Smooth muscle cell (in vitro differentiated cells): ENCODE results near the gene TMED1. TPM values are rescaled to one million over a fixed set of nuclear protein-coding genes. Genes with fewer than 3 reads are reported as not detected.
A peak's percentile ranks its signal among the peaks of the same experiment; 100 is the strongest.

Experiments
- DNase-seq: peaks from one replicate; lab custom pipeline; 2025; ENCODE audit not compliant: unreplicated experiment; lab: John Stamatoyannopoulos, UW
- H2AFZ ChIP-seq: fragments of 200-600 bp; sonication (generic); 2 replicates; pipeline ENCODE4 v1.6.0; 2016; ENCODE audit warnings: antibody characterized with exemption, low read depth, mild to moderate bottlenecking
- H3F3A ChIP-seq: fragments of 200-600 bp; sonication (generic); 2 replicates; pipeline ENCODE4 v1.6.0; 2017; ENCODE audit warnings: antibody characterized with exemption, low read depth
- H3K27ac ChIP-seq: fragments of 200-600 bp; sonication (generic); 2 replicates; pipeline ENCODE4 v1.5.1; 2016; ENCODE audit warnings: low read depth, mild to moderate bottlenecking
- H3K27me3 ChIP-seq: fragments of 200-600 bp; sonication (generic); 2 replicates; pipeline ENCODE4 v1.6.1; 2016; ENCODE audit warnings: low read depth, mild to moderate bottlenecking
- H3K36me3 ChIP-seq: fragments of 200-600 bp; sonication (generic); 2 replicates; pipeline ENCODE4 v1.5.1; 2016; ENCODE audit warnings: low read depth
- H3K4me1 ChIP-seq: fragments of 200-600 bp; sonication (generic); 2 replicates; pipeline ENCODE4 v1.5.1; 2016; ENCODE audit warnings: low read depth
- H3K4me2 ChIP-seq: fragments of 200-600 bp; sonication (generic); 2 replicates; pipeline ENCODE4 v1.6.0; 2016; ENCODE audit warnings: mild to moderate bottlenecking
- H3K4me3 ChIP-seq: fragments of 200-600 bp; sonication (generic); 2 replicates; pipeline ENCODE4 v1.5.1; 2016; ENCODE audit warnings: mild to moderate bottlenecking
- H3K79me2 ChIP-seq: fragments of 200-600 bp; sonication (generic); 2 replicates; pipeline ENCODE4 v1.6.0; 2016; ENCODE audit warnings: low read depth, mild to moderate bottlenecking
- H3K9ac ChIP-seq: fragments of 200-600 bp; sonication (generic); 2 replicates; pipeline ENCODE4 v1.6.0; 2016; ENCODE audit warnings: low read depth
- H3K9me3 ChIP-seq: fragments of 200-600 bp; sonication (generic); replicated peaks from 2 replicates; pipeline ENCODE4 v1.5.1; 2016; ENCODE audit warnings: low read depth
- H4K20me1 ChIP-seq: fragments of 200-600 bp; sonication (generic); 2 replicates; pipeline ENCODE4 v1.6.0; 2016; ENCODE audit warnings: low read depth
- CTCF ChIP-seq: fragments of 200-600 bp; sonication (generic); IDR thresholded peaks from 2 replicates; pipeline ENCODE4 v1.5.1; 2017; ENCODE audit warnings: borderline replicate concordance, mild to moderate bottlenecking, antibody characterized with exemption; ENCODE audit not compliant: insufficient read depth, poor library complexity, severe bottlenecking
- WGBS: methylation state at CpG from one replicate; pipeline ENCODE4 v1.1.7; 2016; ENCODE audit warnings: low lambda C conversion rate; 5-methylcytosine and 5-hydroxymethylcytosine counted together
- polyA plus RNA-seq: library from polyadenylated mRNA; unstranded; fragments of >200 nt; fragmentation: Nextera tagmentation; extraction: Ambion mirVana; gene quantifications from 2 replicates; pipeline ENCODE4 v1.2.1, GENCODE V29; 2016
- total RNA-seq: library from RNA; depleted of rRNA; stranded (reverse); fragments of >200 nt; gene quantifications from 2 replicates; pipeline ENCODE4 v1.2.3, GENCODE V29; 2014

Gene TMED1
- total RNA-seq (30.7 and 44.4 TPM in 2 replicates), polyA plus RNA-seq (99.9 and 107 TPM in 2 replicates)

- TF ChIP-seq CTCF = peak; percentile 25
- H3K9me3 ChIP-seq = no peaks in the 10 kb centered on the region
- H3K4me1 ChIP-seq = peaks cover 8% of the 10 kb centered on the region
- under 1% methylated on average over 46 of the region's 50 CpGs for WGBS
- peak within 1 kb of the TSS; percentile 89 for H3K27ac ChIP-seq
- peak within 1 kb of the TSS; percentile 84 for H3K4me2 ChIP-seq
- no peaks in the 10 kb centered on the region for H3K79me2 ChIP-seq
- no peaks in the 10 kb centered on the region for H3K36me3 ChIP-seq
- no peaks in the 10 kb centered on the region for H3K27me3 ChIP-seq
- H3K4me3 ChIP-seq = peak within 1 kb of the TSS; percentile 61
- H4K20me1 ChIP-seq = no peaks in the 10 kb centered on the region
- peaks cover 11% of the 10 kb centered on the region for H3F3A ChIP-seq
- H2AFZ ChIP-seq = peak within 1 kb of the TSS; percentile 6
- H3K9ac ChIP-seq = peak within 1 kb of the TSS; percentile 82
- peak; percentile 97 for DNase-seq
These were observed at the start of gene TMED1 for GRCh38 chr19:10835754-10836478. Gene TMED1 (minus strand): TSS chr19:10836212. CDS start chr19:10836191, 21 bp downstream.

- 77% methylated on average over 20 of the region's 20 CpGs for WGBS
These were observed 49.5 kb upstream of the TMED1 start for GRCh38 chr19:10885201-10886169.

GRCh38 chr19:10884274-10884673 lies 48.3 kb upstream of the TMED1 start:
- Histone ChIP-seq H3F3A (peaks cover 30% of the 10 kb centered on the region), H3K79me2 (peaks cover 93% of the 10 kb centered on the region), H3K4me3 (no peak overlapping the region), H4K20me1 (peaks cover 100% of the 10 kb centered on the region), H3K9me3 (no peaks in the 10 kb centered on the region), H3K36me3 (no peaks in the 10 kb centered on the region), H3K4me1 (peaks cover 52% of the 10 kb centered on the region), H3K4me2 (peak overlapping the region; percentile 53), H3K9ac (no peak overlapping the region), H2AFZ (no peak overlapping the region), H3K27me3 (no peaks in the 10 kb centered on the region), H3K27ac (peak overlapping the region; percentile 84)
- WGBS = 9% methylated on average over 2 of the region's 2 CpGs
- no peak for TF ChIP-seq CTCF
- DNase-seq = peak; percentile 20

More at GRCh38 chr19:10885201-10886169, 49.5 kb upstream of the TMED1 start:
- peaks cover 92% of the 10 kb centered on the region for H3K79me2 ChIP-seq
- no peaks in the 10 kb centered on the region for H3K36me3 ChIP-seq
- peaks cover 100% of the 10 kb centered on the region for H4K20me1 ChIP-seq
- TF ChIP-seq CTCF = no peak
- no peak overlapping the region for H3K4me3 ChIP-seq
- H3K27ac ChIP-seq = peak overlapping the region; percentile 84
- no peak overlapping the region for H3K9ac ChIP-seq
- peaks cover 49% of the 10 kb centered on the region for H3K4me1 ChIP-seq
- DNase-seq = no peak
- H3F3A ChIP-seq = peaks cover 24% of the 10 kb centered on the region
- no peaks in the 10 kb centered on the region for H3K9me3 ChIP-seq
- no peak overlapping the region for H3K4me2 ChIP-seq
- no peaks in the 10 kb centered on the region for H3K27me3 ChIP-seq
- no peak overlapping the region for H2AFZ ChIP-seq
